Measurements from ENCODE around the gene GPC6. TPM values are rescaled to one million over a fixed set of nuclear protein-coding genes. Genes with fewer than 3 reads are reported as not detected.

Gene GPC6
- polyA plus RNA-seq, 1 of the 3 experiments (the other 2 are of a cell fraction): 6.7 TPM

- no peak overlapping the region for H3K27ac ChIP-seq (ENCODE audit: low read depth in 2 of 2, low read length in 1 of 2)
- no peaks in the 10 kb centered on the region for H3K27me3 ChIP-seq (ENCODE audit: insufficient read depth)
- peaks cover 2 to 7% of the 10 kb centered on the region in 2 experiments; a peak in 3 of 4 replicates for H3K4me1 ChIP-seq (ENCODE audit: control insufficient read depth in 1 of 2, insufficient read depth in 2 of 2, low read depth in 1 of 2, low read length in 1 of 2)
- TF ChIP-seq YY1 (IDR thresholded peaks at IDR 0.05; ENCODE audit: low read depth) (no peak), SIN3A (IDR thresholded peaks at IDR 0.05; ENCODE audit: borderline replicate concordance, low read depth, low read length) (no peak), CTCF (IDR thresholded peaks at IDR 0.05) (no peak), TCF12 (IDR thresholded peaks at IDR 0.05) (no peak), EZH2phosphoT487 (IDR thresholded peaks at IDR 0.05; ENCODE audit: borderline replicate concordance, low read depth) (no peak), NRF1 (IDR thresholded peaks at IDR 0.05; ENCODE audit: low read depth, low read length) (no peak), RXRA (IDR thresholded peaks at IDR 0.05; ENCODE audit: borderline replicate concordance, low read depth) (no peak), FOXJ3 (CRISPR knock-in tag; IDR thresholded peaks at IDR 0.05) (no peak), ELF1 (IDR thresholded peaks at IDR 0.05) (no peak), MEF2A (IDR thresholded peaks at IDR 0.05; ENCODE audit: borderline replicate concordance, low read depth) (no peak), JUND (IDR thresholded peaks at IDR 0.05) (no peak), MXI1 (IDR thresholded peaks at IDR 0.05; ENCODE audit: low read depth, low read length) (no peak), MAX (IDR thresholded peaks at IDR 0.05; ENCODE audit: low read depth) (no peak), RFX5 (IDR thresholded peaks at IDR 0.05; ENCODE audit: low read length) (no peak)
- H3K9ac ChIP-seq: no peak overlapping the region
- H3F3A ChIP-seq (replicated peaks; ENCODE audit: insufficient read depth): no peaks in the 10 kb centered on the region
- H3K36me3 ChIP-seq (replicated peaks in 1 of 2; ENCODE audit: control insufficient read depth in 1 of 2, insufficient read depth in 2 of 2, low read length in 1 of 2): no peaks in the 10 kb centered on the region
- H3K9me2 ChIP-seq: no peaks in the 10 kb centered on the region
- DNase-seq: no peak
- H2AFZ ChIP-seq (ENCODE audit: low read depth): no peak overlapping the region
- WGBS (ENCODE audit: low lambda C conversion rate): 69% methylated on average over 5 of the region's 5 CpGs
- H3K79me2 ChIP-seq (ENCODE audit: insufficient read depth): no peaks in the 10 kb centered on the region
- H4K20me1 ChIP-seq (ENCODE audit: insufficient read depth): no peaks in the 10 kb centered on the region
- H3K9me3 ChIP-seq: no peaks in the 10 kb centered on the region
- no peak overlapping the region for H3K4me3 ChIP-seq (ENCODE audit: low read depth in 2 of 2, low read length in 1 of 2)
- ChIA-PET POLR2A (no interaction called here), CTCF (no interaction called here)
- H3K4me2 ChIP-seq: no peak overlapping the region
These were observed 1109.3 kb downstream of the GPC6 start for GRCh38 chr13:94335761-94336526.

- Histone ChIP-seq H3K27me3 (ENCODE audit: insufficient read depth) (no peaks in the 10 kb centered on the region), H3K9me3 (no peaks in the 10 kb centered on the region), H3F3A (replicated peaks; ENCODE audit: insufficient read depth) (peaks cover 4% of the 10 kb centered on the region), H2AFZ (ENCODE audit: low read depth) (no peak overlapping the region), H3K27ac (ENCODE audit: low read depth in 2 of 2, low read length in 1 of 2) (no peak overlapping the region), H4K20me1 (ENCODE audit: insufficient read depth) (no peaks in the 10 kb centered on the region), H3K36me3 (replicated peaks in 1 of 2; ENCODE audit: control insufficient read depth in 1 of 2, insufficient read depth in 2 of 2, low read length in 1 of 2) (no peaks in the 10 kb centered on the region), H3K4me1 (ENCODE audit: control insufficient read depth in 1 of 2, insufficient read depth in 2 of 2, low read depth in 1 of 2, low read length in 1 of 2) (peaks cover 7 to 21% of the 10 kb centered on the region in 2 experiments; a peak in 3 of 4 replicates), H3K9me2 (no peaks in the 10 kb centered on the region), H3K4me2 (no peak overlapping the region), H3K79me2 (ENCODE audit: insufficient read depth) (no peaks in the 10 kb centered on the region), H3K9ac (no peak overlapping the region), H3K4me3 (ENCODE audit: low read depth in 2 of 2, low read length in 1 of 2) (no peak overlapping the region)
- no peak for DNase-seq
- ChIA-PET POLR2A (no interaction called here), CTCF (interaction anchor here (1.0 to 1.1 kb wide), 3 partner anchors 10 to 164 kb away, joined by 3 read pairs; no protein-coding TSS in a partner anchor)
- WGBS (ENCODE audit: low lambda C conversion rate): 99% methylated on average over 11 of the region's 11 CpGs
- TF ChIP-seq RXRA (IDR thresholded peaks at IDR 0.05; ENCODE audit: borderline replicate concordance, low read depth): no peak
- TF ChIP-seq NFIC (IDR thresholded peaks at IDR 0.05; ENCODE audit: borderline replicate concordance): no peak
- TF ChIP-seq TCF12 (IDR thresholded peaks at IDR 0.05): no peak
- no peak for TF ChIP-seq ZBTB33 (IDR thresholded peaks at IDR 0.05; ENCODE audit: borderline replicate concordance, low read depth)
- no peak for TF ChIP-seq MXI1 (IDR thresholded peaks at IDR 0.05; ENCODE audit: low read depth, low read length)
- no peak for TF ChIP-seq TEAD4 (IDR thresholded peaks at IDR 0.05; ENCODE audit: borderline replicate concordance, insufficient read depth)
- no peak for TF ChIP-seq POLR2AphosphoS5 (IDR thresholded peaks at IDR 0.05; ENCODE audit: low read depth, low read length)
- TF ChIP-seq SMC3 (IDR thresholded peaks at IDR 0.05; ENCODE audit: low read depth, low read length): no peak
- no peak for TF ChIP-seq FOXM1 (IDR thresholded peaks at IDR 0.05; ENCODE audit: low read depth)
- TF ChIP-seq JUND (IDR thresholded peaks at IDR 0.05): no peak
- no peak for TF ChIP-seq CHD2 (IDR thresholded peaks at IDR 0.05; ENCODE audit: low read length, partially characterized antibody)
- no peak for TF ChIP-seq GABPA (IDR thresholded peaks at IDR 0.05; ENCODE audit: low read depth)
- no peak for TF ChIP-seq FOSL2 (IDR thresholded peaks at IDR 0.05; ENCODE audit: borderline replicate concordance, low read depth)
- TF ChIP-seq EP300 (IDR thresholded peaks at IDR 0.05; ENCODE audit: borderline replicate concordance in 1 of 2, low read depth in 1 of 2, low read length in 1 of 2): no peak
- TF ChIP-seq USF1 (IDR thresholded peaks at IDR 0.05; ENCODE audit: borderline replicate concordance, low read depth): no peak
These were observed 1112.6 kb downstream of the GPC6 start for GRCh38 chr13:94339116-94339687.
